GM12864 (cell line): Measurements from ENCODE around the gene BICC1.

Experiments used
- DNase-seq: peaks from one replicate; pipeline ENCODE4 v3.0.0-alpha.2; 2011; ENCODE audit warnings: low read depth
- H3K4me3 ChIP-seq: 2 replicates; pipeline ENCODE4 v1.5.1; 2011; ENCODE audit warnings: mild to moderate bottlenecking, low read depth, low read length, control low read depth
- TF ChIP-seq, protein P1 (sequence below): IDR thresholded peaks from 2 replicates; pipeline ENCODE4 v1.5.1; 2011; ENCODE audit warnings: low read depth, mild to moderate bottlenecking, moderate library complexity, low read length, control low read depth, inconsistent platforms; ENCODE audit errors: missing control alignments

Gene BICC1

DNA sequence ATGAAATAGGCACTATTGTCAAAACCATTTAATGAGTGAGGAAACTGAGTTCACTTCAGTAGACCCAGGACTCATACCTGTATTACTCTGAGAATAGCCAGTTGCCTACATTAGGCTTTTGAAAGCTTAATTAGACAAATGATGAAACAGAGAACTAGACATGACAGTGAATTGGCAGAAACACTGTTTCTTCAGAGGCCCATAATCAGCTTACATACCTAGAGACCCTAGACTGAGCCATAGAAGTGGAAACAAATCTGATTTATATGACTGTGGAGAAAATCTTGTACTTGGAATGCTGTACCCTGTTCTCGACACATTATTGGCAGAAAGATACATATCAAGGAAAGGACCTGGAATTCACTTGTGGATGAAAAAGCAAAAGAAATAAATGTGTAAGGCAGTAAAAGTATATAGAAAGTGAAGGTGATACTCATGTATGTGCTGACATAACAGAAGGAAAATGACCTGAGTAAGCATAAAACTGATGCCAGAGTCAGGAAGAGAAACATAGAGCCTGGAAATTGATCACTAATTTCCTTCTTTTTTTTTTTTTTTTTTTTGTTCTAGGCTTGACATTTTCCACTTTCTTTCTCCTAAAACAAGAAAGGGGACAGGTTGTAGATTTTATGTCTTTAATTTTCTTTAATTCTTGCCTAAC lies 251.5 kb downstream of the BICC1 start:
- H3K4me3 ChIP-seq: no peak overlapping the region
- no peak for DNase-seq
- TF ChIP-seq, protein P1, sequence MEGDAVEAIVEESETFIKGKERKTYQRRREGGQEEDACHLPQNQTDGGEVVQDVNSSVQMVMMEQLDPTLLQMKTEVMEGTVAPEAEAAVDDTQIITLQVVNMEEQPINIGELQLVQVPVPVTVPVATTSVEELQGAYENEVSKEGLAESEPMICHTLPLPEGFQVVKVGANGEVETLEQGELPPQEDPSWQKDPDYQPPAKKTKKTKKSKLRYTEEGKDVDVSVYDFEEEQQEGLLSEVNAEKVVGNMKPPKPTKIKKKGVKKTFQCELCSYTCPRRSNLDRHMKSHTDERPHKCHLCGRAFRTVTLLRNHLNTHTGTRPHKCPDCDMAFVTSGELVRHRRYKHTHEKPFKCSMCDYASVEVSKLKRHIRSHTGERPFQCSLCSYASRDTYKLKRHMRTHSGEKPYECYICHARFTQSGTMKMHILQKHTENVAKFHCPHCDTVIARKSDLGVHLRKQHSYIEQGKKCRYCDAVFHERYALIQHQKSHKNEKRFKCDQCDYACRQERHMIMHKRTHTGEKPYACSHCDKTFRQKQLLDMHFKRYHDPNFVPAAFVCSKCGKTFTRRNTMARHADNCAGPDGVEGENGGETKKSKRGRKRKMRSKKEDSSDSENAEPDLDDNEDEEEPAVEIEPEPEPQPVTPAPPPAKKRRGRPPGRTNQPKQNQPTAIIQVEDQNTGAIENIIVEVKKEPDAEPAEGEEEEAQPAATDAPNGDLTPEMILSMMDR: no peak

DNA sequence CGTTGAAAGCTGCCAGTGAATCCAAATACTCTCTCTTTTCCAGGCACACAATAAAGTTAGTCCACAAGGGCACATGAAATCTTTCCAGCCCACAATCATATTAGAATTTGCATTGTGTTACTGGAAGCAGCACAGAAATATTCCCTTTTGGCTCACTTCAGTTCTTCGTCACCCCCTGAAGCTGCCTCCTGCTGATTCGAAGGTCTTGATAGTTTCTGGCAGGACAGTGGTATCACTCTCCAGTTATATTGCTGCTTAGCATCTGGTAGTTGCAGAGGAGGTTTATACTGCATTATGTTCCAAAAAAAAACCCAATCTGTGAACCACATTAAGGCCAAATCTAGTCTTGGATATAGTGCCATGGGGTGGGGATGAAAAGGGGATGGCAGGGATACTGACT lies 253.2 kb downstream of the BICC1 start:
- H3K4me3 ChIP-seq: no peak overlapping the region
- TF ChIP-seq, protein P1: no peak
- no peak for DNase-seq

DNA sequence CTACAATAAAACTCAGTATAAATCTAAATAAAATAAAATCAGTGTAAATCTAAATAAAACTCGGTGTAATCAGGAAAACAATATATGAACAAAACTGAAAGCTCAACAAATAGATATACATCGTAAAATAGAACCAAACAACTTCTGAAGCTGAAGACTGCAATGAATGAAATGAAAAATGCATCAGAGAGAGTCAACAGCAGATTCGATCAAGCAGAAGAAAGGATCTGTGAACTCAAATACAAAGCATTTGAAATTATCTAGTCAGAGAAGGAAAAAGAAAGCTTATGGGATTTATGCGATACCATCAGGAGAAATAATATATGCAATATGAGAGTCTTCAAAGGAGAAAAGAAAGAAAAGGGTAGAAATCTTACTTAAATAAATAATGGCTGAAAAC lies 255.0 kb downstream of the BICC1 start:
- DNase-seq: no peak
- TF ChIP-seq, protein P1: no peak
- H3K4me3 ChIP-seq: no peak overlapping the region

DNA sequence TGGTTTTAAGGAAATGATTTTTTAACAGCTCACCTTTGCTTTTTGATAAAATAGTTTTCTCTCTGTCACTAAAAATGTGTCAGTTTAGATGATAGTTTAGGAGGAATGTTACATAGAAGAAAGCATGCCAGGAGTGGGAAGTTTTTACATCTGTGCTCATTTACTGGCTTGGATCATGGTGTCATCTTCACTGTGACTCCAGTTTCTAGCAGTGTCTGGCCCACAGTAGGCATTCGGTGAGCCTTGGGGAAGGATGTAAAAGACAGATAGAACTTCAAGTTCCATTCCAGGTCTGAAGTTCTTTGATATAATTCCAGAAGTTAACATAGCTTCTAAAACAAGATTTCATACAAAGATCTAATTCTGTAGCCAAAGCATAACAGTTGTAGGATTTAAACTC lies 259.2 kb downstream of the BICC1 start:
- DNase-seq: no peak
- H3K4me3 ChIP-seq: no peak overlapping the region
- TF ChIP-seq, protein P1: no peak

DNA sequence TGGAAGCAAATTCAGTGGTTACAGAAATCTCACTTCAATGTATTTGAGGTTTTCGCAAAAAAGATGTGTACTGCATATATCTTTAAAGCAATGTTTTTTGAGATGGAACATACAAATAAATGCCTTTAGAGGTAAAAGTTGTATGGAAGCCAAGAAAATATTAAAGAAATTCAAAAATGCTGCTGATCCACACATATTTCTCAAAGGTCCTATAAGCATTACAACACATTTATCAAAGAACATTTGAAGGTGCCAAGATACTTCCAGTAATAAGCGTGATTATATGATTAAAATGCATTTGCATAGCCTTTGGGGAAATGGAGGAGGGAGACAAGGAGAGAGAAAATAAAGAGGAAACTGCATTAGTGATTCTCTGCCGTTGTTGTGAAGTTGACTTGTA lies 260.1 kb downstream of the BICC1 start:
- DNase-seq: no peak
- TF ChIP-seq, protein P1: no peak
- no peak overlapping the region for H3K4me3 ChIP-seq

DNA sequence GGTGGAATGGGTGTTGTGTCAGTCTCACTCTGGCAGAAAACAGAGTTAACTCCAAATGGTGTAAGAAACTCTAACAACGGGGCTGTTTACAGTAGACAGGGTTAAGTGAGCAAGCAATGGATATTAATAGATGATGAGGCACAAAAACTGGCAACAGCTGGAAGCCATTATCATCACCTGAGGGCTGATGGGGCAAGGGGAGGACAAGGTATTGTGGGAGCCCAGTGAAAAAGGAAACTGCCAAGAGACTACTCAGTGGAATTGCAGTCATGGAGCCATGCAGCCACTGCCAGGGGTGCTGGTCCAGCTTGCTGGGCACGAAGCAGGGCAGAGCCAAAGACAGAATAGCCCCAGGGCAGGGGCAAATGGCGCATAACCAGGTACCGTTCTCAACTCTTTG lies 260.7 kb downstream of the BICC1 start:
- no peak overlapping the region for H3K4me3 ChIP-seq
- no peak for DNase-seq
- TF ChIP-seq, protein P1: no peak

DNA sequence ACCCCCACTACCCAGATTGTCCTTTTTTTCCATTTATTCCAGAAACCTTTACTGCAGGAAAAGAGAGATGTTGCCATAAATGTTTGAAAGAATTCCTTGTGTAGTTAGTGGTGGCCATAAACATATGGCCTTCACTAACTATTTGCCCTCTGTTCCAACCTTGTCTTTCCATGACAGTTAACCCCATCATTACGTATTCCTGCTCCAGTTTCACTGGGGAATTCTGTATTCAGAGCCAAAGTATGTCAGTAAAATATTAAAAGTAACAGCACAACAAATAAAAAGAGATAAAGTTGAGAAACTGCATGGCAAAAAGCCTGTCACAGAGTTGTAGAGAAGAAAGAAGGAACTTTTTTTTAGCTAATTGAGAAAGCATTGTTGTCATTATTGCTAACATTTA lies 261.3 kb downstream of the BICC1 start:
- no peak for DNase-seq
- no peak overlapping the region for H3K4me3 ChIP-seq
- TF ChIP-seq, protein P1: no peak
